Measurements from ENCODE around the gene DNAL1. TPM values are rescaled to one million over a fixed set of nuclear protein-coding genes. Genes with fewer than 3 reads are reported as not detected.

Gene DNAL1
- total and polyA plus RNA-seq, 8 donors = 0.29 to 12.9 (median 7.7) TPM; not detected in 1

DNA sequence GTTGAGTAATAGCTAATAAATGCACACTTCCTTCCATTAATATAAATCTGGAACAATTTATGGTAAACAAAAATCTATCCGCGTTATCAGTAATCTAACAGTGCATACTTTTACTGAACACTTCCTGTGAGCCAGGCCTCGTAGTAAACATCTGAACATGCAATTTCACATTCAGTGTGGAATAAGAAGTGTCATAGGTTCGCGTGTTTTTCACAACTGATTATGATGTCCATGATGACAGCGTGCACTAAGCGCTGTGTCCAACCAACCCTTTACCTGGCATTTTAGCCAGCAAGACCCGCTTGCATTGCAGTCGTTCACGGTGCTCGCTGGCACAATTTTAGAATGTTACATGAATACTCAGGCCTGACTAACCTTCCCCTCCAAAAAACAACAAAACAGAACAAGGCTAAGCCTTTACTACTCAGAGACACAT lies 67.3 kb downstream of the DNAL1 start:
- Histone ChIP-seq H3K27ac (peak overlapping the region in 4 of 5 donors; percentile 91 to 95 (median 93)), H3K36me3 (peaks cover 8 to 17% (median 13%) of the 10 kb centered on the region in 4 donors), H3K4me3 (peak overlapping the region; percentile 80 to 93 (median 83)), H3K27me3 (no peaks in the 10 kb centered on the region), H3K4me1 (peaks cover 17 to 55% (median 37%) of the 10 kb centered on the region in 4 donors), H3K9me3 (no peaks in the 10 kb centered on the region)
- DNase-seq = peak in 1 of 2 donors; percentile 28
- WGBS, 5 donors = 17 to 29% (median 22%) methylated on average over 11 of the region's 11 CpGs
- intact Hi-C loops (cut with DNase I; ENCODE audit: low total_unique reads) = no loop called here
- no peak for TF ChIP-seq POLR2A (IDR thresholded peaks at IDR 0.05)

DNA sequence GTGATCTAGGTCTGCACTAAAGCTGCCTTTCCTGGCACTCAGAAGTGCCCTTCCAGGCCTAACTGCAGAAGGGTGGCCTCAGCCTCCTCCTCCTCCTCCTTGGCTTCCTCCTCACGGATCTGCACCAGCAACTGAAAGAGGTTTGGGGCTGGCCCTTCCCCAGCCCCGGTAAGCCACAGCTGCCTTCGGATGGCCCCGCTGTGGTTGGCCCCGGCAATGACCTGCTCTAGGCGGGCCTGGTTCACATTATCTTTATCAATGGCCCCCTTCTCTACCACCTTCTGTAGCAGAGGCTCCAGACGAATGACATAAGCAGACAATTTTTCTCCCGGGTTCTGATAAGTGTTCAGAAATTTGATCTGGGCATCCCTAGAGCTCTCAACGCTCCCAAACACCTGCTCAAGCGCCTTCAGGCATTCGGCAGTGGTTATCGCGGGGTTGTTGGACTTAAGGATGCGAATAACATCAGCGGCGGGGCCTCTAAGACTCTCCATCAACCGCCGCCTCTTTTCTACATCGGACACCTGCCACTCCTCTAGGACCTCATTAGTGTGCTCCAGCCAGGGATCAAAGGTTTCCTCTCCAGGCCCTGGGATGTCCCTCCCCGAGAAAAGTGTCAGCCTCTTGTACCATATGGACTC lies 67.9 kb downstream of the DNAL1 start:
- no peaks in the 10 kb centered on the region for H3K27me3 ChIP-seq
- peak overlapping the region; percentile 16 to 95 (median 92) for H3K27ac ChIP-seq
- peaks cover 11 to 23% (median 18%) of the 10 kb centered on the region in 4 donors for H3K36me3 ChIP-seq
- peak in 1 of 2 donors; percentile 51 for DNase-seq
- intact Hi-C loops (cut with DNase I; ENCODE audit: low total_unique reads) = no loop called here
- H3K4me3 ChIP-seq = peak overlapping the region; percentile 80 to 93 (median 83)
- H3K4me1 ChIP-seq = peaks cover 17 to 60% (median 42%) of the 10 kb centered on the region in 4 donors
- no peaks in the 10 kb centered on the region for H3K9me3 ChIP-seq
- 18 to 44% (median 36%) methylated on average over 17 to 20 of the region's 20 CpGs for WGBS, 5 donors
- TF ChIP-seq, protein P1, sequence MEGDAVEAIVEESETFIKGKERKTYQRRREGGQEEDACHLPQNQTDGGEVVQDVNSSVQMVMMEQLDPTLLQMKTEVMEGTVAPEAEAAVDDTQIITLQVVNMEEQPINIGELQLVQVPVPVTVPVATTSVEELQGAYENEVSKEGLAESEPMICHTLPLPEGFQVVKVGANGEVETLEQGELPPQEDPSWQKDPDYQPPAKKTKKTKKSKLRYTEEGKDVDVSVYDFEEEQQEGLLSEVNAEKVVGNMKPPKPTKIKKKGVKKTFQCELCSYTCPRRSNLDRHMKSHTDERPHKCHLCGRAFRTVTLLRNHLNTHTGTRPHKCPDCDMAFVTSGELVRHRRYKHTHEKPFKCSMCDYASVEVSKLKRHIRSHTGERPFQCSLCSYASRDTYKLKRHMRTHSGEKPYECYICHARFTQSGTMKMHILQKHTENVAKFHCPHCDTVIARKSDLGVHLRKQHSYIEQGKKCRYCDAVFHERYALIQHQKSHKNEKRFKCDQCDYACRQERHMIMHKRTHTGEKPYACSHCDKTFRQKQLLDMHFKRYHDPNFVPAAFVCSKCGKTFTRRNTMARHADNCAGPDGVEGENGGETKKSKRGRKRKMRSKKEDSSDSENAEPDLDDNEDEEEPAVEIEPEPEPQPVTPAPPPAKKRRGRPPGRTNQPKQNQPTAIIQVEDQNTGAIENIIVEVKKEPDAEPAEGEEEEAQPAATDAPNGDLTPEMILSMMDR (IDR thresholded peaks at IDR 0.05) = no peak
- TF ChIP-seq POLR2A (IDR thresholded peaks at IDR 0.05) = no peak
- TF ChIP-seq POLR2AphosphoS5 (IDR thresholded peaks at IDR 0.05) = no peak
- TF ChIP-seq EP300 (IDR thresholded peaks at IDR 0.05) = no peak

DNA sequence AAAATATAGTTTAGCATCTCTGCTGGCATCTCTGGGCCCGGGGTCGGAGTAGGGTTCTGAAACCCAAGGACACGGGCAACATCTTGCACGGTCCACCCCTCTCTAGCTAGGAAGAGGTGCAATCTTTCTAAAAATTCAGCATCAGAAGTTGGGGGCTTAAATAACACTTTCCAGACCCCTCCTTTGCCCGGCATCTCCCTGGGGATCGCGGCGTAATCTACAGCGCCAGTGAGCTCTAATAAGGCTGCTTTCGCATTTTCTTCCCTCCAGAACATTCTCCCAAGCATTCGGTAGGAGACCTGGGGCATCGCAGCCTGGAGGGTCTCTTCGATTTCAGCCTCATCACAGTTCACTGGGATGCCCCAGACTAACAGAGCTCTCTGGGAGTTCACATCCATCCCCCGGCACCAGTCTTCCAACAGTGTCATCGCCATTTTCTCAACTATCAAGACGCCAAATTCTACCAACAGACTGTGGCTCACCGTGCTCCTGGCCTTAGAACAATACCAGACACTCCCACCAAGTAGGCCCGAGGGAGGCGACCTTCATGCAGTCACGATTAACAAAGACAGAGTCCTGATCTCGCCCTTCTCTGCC lies 68.5 kb downstream of the DNAL1 start:
- Histone ChIP-seq H3K9me3 (no peaks in the 10 kb centered on the region), H3K4me1 (peaks cover 17 to 67% (median 49%) of the 10 kb centered on the region in 4 donors), H3K4me3 (peak overlapping the region; percentile 80 to 93 (median 83)), H3K27ac (peak overlapping the region; percentile 91 to 95 (median 92)), H3K36me3 (peaks cover 17 to 29% (median 24%) of the 10 kb centered on the region in 4 donors), H3K27me3 (no peaks in the 10 kb centered on the region)
- intact Hi-C loops (cut with DNase I; ENCODE audit: low total_unique reads) = no loop called here
- DNase-seq = no peak
- WGBS, 5 donors = 9 to 19% (median 14%) methylated on average over 19 to 21 of the region's 21 CpGs
- TF ChIP-seq POLR2AphosphoS5 (IDR thresholded peaks at IDR 0.05) (no peak), EP300 (IDR thresholded peaks at IDR 0.05) (no peak), POLR2A (IDR thresholded peaks at IDR 0.05) (no peak)
- TF ChIP-seq, protein P1 (IDR thresholded peaks at IDR 0.05) = no peak

DNA sequence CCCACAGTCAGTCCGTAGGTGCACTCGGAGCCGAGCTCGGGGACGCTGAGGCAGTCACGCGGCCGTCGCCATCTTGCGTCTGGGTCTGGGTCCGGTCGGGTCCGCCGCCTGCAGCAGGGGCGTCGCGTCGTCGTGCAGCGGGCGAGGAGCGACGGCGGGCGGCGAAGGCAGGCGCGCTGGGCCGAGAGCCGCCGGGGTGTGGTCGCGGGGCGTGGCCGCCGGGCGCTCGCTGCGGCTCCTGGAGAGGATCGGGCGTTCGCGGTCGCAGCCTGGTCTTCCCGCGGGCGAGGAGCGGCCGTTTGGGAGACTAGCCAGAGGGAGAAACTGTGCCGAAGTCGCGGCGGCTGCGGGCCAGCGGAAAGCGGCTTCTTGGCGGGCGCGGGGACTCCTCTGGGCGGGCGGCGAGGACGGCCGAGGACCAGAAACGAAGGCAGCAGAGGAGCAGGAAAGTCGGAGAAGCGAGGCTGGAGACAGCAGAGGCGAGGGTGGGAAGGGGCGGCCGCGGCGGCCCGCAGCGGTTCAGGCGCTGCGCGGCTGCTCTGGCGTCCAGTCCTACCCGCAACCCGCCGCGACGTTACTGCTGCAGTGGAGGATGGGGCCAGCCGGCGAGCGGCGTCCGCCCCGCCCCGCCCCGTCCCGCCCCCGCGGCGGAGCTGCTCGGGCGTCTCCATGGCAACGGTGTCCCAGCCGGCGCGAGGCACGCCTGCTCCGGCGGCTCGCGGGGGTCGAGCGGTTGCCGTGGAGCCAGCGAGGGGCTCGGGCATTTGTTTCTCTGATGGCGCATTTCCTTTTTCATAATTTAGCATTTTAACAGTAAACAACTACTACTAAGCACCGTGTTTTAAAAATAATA lies 69.2 kb downstream of the DNAL1 start, which contains the start of gene PNMA1:
Gene PNMA1 (minus strand): TSS at position 582 of the 853 bp plus-strand sequence. CDS start 745 bp downstream, outside the sequence.
- TF ChIP-seq EP300 (IDR thresholded peaks at IDR 0.05) (no peak), POLR2AphosphoS5 (IDR thresholded peaks at IDR 0.05) (peak; percentile 78 to 87 (median 82)), POLR2A (IDR thresholded peaks at IDR 0.05) (peak in 1 of 4 donors; percentile 23)
- Histone ChIP-seq H3K9me3 (no peaks in the 10 kb centered on the region), H3K27ac (peak within 1 kb of the TSS; percentile 91 to 95 (median 92)), H3K36me3 (peaks cover 24 to 37% (median 32%) of the 10 kb centered on the region in 4 donors), H3K4me1 (peaks cover 17 to 72% (median 51%) of the 10 kb centered on the region in 4 donors), H3K4me3 (peak within 1 kb of the TSS; percentile 80 to 93 (median 83)), H3K27me3 (no peaks in the 10 kb centered on the region)
- peak; percentile 88 to 97 for DNase-seq
- intact Hi-C loops (cut with DNase I; ENCODE audit: low total_unique reads) = no loop called here
- 0 to 1% (median 0%) methylated on average over 73 to 113 of the region's 113 CpGs for WGBS, 5 donors
